ENCODE measurements around the gene TMEM61.

TMEM61 gene

GRCh38 chr1:55007625-55008024, 27.2 kb downstream of the TMEM61 start:
- Histone ChIP-seq H3K4me3 (no peak overlapping the region), H3K27ac (no peak overlapping the region)
- no peak for DNase-seq (ENCODE audit: low spot score)
- no peak for TF ChIP-seq CTCF (IDR thresholded peaks at IDR 0.05)

- Histone ChIP-seq H3K27ac (no peak overlapping the region), H3K4me3 (no peak overlapping the region)
- no peak for DNase-seq (ENCODE audit: low spot score)
- TF ChIP-seq CTCF (IDR thresholded peaks at IDR 0.05), result no peak
Measured at GRCh38 chr1:55010194-55010886, 29.9 kb downstream of the TMEM61 start.

- Histone ChIP-seq H3K27ac (no peak overlapping the region), H3K4me3 (no peak overlapping the region)
- no peak for DNase-seq (ENCODE audit: low spot score)
- no peak for TF ChIP-seq CTCF (IDR thresholded peaks at IDR 0.05)
Measured at GRCh38 chr1:55010887-55011217, 30.4 kb downstream of the TMEM61 start.

- no peak for DNase-seq (ENCODE audit: low spot score)
- H3K4me3 ChIP-seq, result no peak overlapping the region
Measured at GRCh38 chr1:55012661-55013060, 32.2 kb downstream of the TMEM61 start.

GRCh38 chr1:55015123-55015522, 34.7 kb downstream of the TMEM61 start:
- DNase-seq (ENCODE audit: low spot score), result no peak
- Histone ChIP-seq H3K4me3 (no peak overlapping the region), H3K27ac (no peak overlapping the region)
- no peak for TF ChIP-seq CTCF (IDR thresholded peaks at IDR 0.05)

More at GRCh38 chr1:55012661-55013060, 32.2 kb downstream of the TMEM61 start:
- no peak for TF ChIP-seq CTCF (IDR thresholded peaks at IDR 0.05)
- H3K27ac ChIP-seq, result no peak overlapping the region

- Histone ChIP-seq H3K27ac (no peak overlapping the region), H3K4me3 (no peak overlapping the region)
- TF ChIP-seq CTCF (IDR thresholded peaks at IDR 0.05), result no peak
- DNase-seq (ENCODE audit: low spot score), result no peak
Measured at GRCh38 chr1:55015731-55016620, 35.5 kb downstream of the TMEM61 start.

GRCh38 chr1:55018395-55018794, 38.0 kb downstream of the TMEM61 start:
- Histone ChIP-seq H3K27ac (no peak overlapping the region), H3K4me3 (no peak overlapping the region)
- DNase-seq (ENCODE audit: low spot score), result no peak
- no peak for TF ChIP-seq CTCF (IDR thresholded peaks at IDR 0.05)

Measured in coronary artery (tissue), 2 donors.